K562 (cell line): ENCODE data around the gene ELOVL7. TPM values are rescaled to one million over a fixed set of nuclear protein-coding genes. Genes with fewer than 3 reads are reported as not detected.

Source experiments
- ADNP ChIP-seq: fragments of 200-800 bp; sonication (Bioruptor generic); IDR thresholded peaks from 2 replicates; pipeline ENCODE4 v1.6.1; 2016; ENCODE audit warnings: missing genetic modification characterization, missing compliant biosample characterization
- MBD2 ChIP-seq: sonication (generic); IDR thresholded peaks from 2 replicates; pipeline ENCODE4 v1.6.1; 2016; ENCODE audit warnings: low read depth, borderline replicate concordance
- MECOM ChIP-seq: fragments of 250-450 bp; sonication (Bioruptor Pico); IDR thresholded peaks from 2 replicates; pipeline ENCODE4 v1.8.0; 2022; ENCODE audit warnings: inconsistent platforms
- MTA1 ChIP-seq: fragments of 450-650 bp; IDR thresholded peaks from 2 replicates; pipeline ENCODE4 v1.6.1; 2017; ENCODE audit warnings: borderline replicate concordance
- NFXL1 ChIP-seq: fragments of 450-650 bp; formaldehyde crosslinking; IDR thresholded peaks from 2 replicates; pipeline ENCODE4 v1.4.0; 2021; ENCODE audit warnings: mild to moderate bottlenecking
- NUFIP1 ChIP-seq: fragments of 450-650 bp; IDR thresholded peaks from 2 replicates; pipeline ENCODE4 v1.6.1; 2018; ENCODE audit not compliant: partially characterized antibody
- SMC3 ChIP-seq: conservative IDR thresholded peaks from 2 replicates; pipeline ENCODE4 v1.6.1; 2011; ENCODE audit warnings: low read depth, low read length, improper control_type of control experiment; ENCODE audit not compliant: insufficient read depth
- SUPT5H ChIP-seq: fragments of 450-650 bp; IDR thresholded peaks from 2 replicates; pipeline ENCODE4 v1.6.1; 2016
- TCF3 ChIP-seq: sonication (generic); formaldehyde crosslinking; IDR thresholded peaks from 2 replicates; pipeline ENCODE4 v1.4.0; 2020; ENCODE audit warnings: mild to moderate bottlenecking, missing genetic modification reagents
- TCF7L2 ChIP-seq: fragments of 150-350 bp; IDR thresholded peaks from 2 replicates; pipeline ENCODE4 v1.6.1; 2016; ENCODE audit warnings: low read depth, mild to moderate bottlenecking, low read length, moderate library complexity
- ZNF146 ChIP-seq: IDR thresholded peaks from one replicate; pipeline ENCODE4 v1.6.1; 2018; ENCODE audit warnings: missing compliant biosample characterization; ENCODE audit not compliant: unreplicated experiment
- ZNF318 ChIP-seq, 2 experiments: fragments of 450-650 bp; IDR thresholded peaks; 2 replicates each; pipeline ENCODE4 v1.6.1; 2016; ENCODE audit warnings: mild to moderate bottlenecking in 2 of 2, borderline replicate concordance in 1 of 2, low read depth in 1 of 2, moderate library complexity in 1 of 2
- ZNF445 ChIP-seq: fragments of 250-450 bp; sonication (Bioruptor Pico); IDR thresholded peaks from 2 replicates; pipeline ENCODE4 v1.4.0; 2020; ENCODE audit warnings: low read depth, mild to moderate bottlenecking, moderate library complexity
- polyA plus RNA-seq, 8 experiments: library from polyadenylated mRNA; depleted of rRNA in 4 of 8; stranded (reverse) in 5 of 8; unstranded in 3 of 8; fragments of >200 nt; fragmentation: Nextera tagmentation in 2 of 8; fragmentation: Illumina TruSeq in 1 of 8; extraction: Ambion mirVana in 2 of 8; extraction: Trizol in 1 of 8; gene quantifications; 2 replicates each; pipeline versions ENCODE4 v1.2.1 to v1.2.3, GENCODE V29; 2011 to 2014; ENCODE audit warnings: inconsistent platforms in 1 of 8, missing spikeins in 1 of 8
- total RNA-seq, 7 experiments: library from RNA; depleted of rRNA in 6 of 7; stranded (reverse); fragments of >200 nt in 6 of 7; fragmentation: Illumina TruSeq in 2 of 7; extraction: Trizol in 2 of 7; gene quantifications; 2 replicates each; pipeline versions ENCODE4 v1.2.1 to v1.2.3, GENCODE V29; 2011 to 2021; ENCODE audit warnings: low replicate concordance in 1 of 7
- TF ChIP-seq, protein P1 (sequence below): sonication (generic); formaldehyde crosslinking; IDR thresholded peaks from 2 replicates; pipeline ENCODE4 v1.8.0; 2023; ENCODE audit warnings: mild to moderate bottlenecking, missing genetic modification reagents

Gene ELOVL7
- total and polyA plus RNA-seq, 9 of the 15 experiments (the other 6 are each of a cell fraction or from before 2014, with no cell fraction given), result 4.5 to 12.3 (median 6.9) TPM

- TF ChIP-seq SMC3 (peak; percentile 26), TCF7L2 (no peak), MECOM (CRISPR knock-in tag) (no peak), TCF3 (CRISPR knock-in tag) (no peak; the same call in 1 of the 2 replicates), MBD2 (no peak), NFXL1 (CRISPR knock-in tag) (no peak), ZNF318 (IDR thresholded peaks at IDR 0.05; ENCODE audit: borderline replicate concordance in 1 of 2, low read depth in 1 of 2) (no peak), SUPT5H (peak; percentile 59; the same call in 1 of the 2 replicates), ZNF146 (CRISPR knock-in tag) (no peak), ZNF445 (CRISPR knock-in tag) (no peak), NUFIP1 (no peak), MTA1 (no peak), ADNP (tag) (no peak)
- TF ChIP-seq, protein P1, sequence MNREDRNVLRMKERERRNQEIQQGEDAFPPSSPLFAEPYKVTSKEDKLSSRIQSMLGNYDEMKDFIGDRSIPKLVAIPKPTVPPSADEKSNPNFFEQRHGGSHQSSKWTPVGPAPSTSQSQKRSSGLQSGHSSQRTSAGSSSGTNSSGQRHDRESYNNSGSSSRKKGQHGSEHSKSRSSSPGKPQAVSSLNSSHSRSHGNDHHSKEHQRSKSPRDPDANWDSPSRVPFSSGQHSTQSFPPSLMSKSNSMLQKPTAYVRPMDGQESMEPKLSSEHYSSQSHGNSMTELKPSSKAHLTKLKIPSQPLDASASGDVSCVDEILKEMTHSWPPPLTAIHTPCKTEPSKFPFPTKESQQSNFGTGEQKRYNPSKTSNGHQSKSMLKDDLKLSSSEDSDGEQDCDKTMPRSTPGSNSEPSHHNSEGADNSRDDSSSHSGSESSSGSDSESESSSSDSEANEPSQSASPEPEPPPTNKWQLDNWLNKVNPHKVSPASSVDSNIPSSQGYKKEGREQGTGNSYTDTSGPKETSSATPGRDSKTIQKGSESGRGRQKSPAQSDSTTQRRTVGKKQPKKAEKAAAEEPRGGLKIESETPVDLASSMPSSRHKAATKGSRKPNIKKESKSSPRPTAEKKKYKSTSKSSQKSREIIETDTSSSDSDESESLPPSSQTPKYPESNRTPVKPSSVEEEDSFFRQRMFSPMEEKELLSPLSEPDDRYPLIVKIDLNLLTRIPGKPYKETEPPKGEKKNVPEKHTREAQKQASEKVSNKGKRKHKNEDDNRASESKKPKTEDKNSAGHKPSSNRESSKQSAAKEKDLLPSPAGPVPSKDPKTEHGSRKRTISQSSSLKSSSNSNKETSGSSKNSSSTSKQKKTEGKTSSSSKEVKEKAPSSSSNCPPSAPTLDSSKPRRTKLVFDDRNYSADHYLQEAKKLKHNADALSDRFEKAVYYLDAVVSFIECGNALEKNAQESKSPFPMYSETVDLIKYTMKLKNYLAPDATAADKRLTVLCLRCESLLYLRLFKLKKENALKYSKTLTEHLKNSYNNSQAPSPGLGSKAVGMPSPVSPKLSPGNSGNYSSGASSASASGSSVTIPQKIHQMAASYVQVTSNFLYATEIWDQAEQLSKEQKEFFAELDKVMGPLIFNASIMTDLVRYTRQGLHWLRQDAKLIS, result no peak; the same call in 1 of the 2 replicates
Measured at GRCh38 chr5:60843936-60844905, at the start of gene ELOVL7 (continued).
